Measurements from ENCODE around the gene ALG14.

DNA sequence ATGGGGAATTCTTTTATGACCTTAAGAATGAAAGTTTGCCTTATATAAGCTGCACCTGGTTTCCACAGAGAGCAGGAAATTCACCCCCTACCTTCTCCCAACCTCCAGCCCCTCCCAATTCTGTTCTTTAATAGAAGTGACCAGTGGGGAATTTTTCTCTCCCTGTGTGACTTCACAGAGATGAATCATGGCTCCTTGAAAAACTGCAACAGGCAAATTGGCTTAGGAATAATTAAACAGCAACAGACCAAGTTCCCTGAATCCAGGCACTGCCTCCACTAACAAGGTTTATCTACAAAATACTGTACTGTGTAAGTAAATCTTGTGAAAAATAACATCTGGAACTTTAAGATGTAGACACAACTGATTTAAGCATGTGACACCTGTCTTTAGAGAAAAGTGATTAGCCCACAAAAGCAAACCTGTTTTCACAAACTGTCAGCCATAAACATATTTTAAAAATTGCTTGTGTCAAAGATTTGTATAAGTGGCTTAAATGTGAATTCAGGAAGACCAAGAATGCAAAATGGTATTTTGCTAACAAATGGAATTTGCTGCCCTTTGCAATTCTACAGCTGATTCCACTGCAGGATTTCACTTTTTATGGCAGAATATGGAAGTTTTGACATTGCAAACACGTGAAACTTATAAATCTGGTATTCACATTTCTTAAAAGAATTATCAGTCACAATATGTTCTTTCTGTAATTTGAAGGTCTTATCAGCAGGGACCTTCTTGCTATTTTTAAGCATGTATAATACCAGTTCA, 54.0 kb downstream of the ALG14 start:
- TF ChIP-seq, protein P1, sequence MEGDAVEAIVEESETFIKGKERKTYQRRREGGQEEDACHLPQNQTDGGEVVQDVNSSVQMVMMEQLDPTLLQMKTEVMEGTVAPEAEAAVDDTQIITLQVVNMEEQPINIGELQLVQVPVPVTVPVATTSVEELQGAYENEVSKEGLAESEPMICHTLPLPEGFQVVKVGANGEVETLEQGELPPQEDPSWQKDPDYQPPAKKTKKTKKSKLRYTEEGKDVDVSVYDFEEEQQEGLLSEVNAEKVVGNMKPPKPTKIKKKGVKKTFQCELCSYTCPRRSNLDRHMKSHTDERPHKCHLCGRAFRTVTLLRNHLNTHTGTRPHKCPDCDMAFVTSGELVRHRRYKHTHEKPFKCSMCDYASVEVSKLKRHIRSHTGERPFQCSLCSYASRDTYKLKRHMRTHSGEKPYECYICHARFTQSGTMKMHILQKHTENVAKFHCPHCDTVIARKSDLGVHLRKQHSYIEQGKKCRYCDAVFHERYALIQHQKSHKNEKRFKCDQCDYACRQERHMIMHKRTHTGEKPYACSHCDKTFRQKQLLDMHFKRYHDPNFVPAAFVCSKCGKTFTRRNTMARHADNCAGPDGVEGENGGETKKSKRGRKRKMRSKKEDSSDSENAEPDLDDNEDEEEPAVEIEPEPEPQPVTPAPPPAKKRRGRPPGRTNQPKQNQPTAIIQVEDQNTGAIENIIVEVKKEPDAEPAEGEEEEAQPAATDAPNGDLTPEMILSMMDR (IDR thresholded peaks at IDR 0.05; ENCODE audit: low read depth, low read length, poor library complexity, severe bottlenecking): no peak
- TF ChIP-seq EZH2phosphoT487 (IDR thresholded peaks at IDR 0.05; ENCODE audit: borderline replicate concordance, low read length): no peak

Data from DOHH2 (cell line).